Measurements from ENCODE around the gene IFITM1. TPM values are rescaled to one million over a fixed set of nuclear protein-coding genes. Genes with fewer than 3 reads are reported as not detected.
A peak's percentile ranks its signal among the peaks of the same experiment; 100 is the strongest.

IFITM1 gene
- total and polyA plus RNA-seq, 2 of the 13 experiments (the other 11 are each of a cell fraction or from before 2014, with no cell fraction given), result 0.38 to 11.1 TPM

DNA sequence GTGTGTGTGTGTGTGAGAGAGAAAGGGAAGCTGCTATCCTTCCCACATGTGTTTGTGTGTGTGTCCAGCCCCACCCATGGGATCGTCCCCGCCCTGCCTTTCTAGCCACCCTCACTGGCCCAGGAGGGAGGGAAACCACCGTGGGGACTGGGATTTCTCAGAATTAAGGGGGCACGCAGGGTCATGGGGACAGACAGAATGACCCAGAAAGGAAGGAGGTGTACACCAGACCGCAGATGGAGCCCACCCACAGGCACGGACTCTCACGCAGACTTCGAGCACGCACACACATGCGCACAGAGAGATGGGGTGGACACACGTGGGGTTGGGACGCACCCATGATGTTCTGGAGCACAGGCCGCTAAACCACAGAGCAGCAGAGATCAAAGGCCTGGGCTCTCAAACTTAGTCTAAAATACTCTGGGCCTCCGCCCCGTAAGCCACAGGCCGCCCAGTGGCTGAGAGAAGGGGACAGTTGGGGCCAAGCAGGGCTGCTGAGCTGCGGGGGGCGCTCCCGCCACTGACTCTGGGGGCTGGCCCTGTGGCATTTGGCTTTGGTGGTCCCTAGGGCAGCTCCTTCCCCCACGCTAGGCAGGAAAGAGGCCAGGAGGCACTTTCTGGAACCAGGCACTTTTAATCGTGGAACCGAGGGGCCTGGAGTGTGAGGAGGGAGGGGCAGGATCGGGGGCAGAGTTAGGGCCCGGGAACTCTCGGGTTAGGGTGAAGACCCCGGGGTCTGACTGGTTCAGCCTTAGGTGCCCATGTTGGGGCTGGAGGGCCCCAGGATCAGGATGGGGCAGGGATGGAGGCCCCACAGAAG, 16.0 kb upstream of the IFITM1 start (continued):
- TF ChIP-seq, protein P1, sequence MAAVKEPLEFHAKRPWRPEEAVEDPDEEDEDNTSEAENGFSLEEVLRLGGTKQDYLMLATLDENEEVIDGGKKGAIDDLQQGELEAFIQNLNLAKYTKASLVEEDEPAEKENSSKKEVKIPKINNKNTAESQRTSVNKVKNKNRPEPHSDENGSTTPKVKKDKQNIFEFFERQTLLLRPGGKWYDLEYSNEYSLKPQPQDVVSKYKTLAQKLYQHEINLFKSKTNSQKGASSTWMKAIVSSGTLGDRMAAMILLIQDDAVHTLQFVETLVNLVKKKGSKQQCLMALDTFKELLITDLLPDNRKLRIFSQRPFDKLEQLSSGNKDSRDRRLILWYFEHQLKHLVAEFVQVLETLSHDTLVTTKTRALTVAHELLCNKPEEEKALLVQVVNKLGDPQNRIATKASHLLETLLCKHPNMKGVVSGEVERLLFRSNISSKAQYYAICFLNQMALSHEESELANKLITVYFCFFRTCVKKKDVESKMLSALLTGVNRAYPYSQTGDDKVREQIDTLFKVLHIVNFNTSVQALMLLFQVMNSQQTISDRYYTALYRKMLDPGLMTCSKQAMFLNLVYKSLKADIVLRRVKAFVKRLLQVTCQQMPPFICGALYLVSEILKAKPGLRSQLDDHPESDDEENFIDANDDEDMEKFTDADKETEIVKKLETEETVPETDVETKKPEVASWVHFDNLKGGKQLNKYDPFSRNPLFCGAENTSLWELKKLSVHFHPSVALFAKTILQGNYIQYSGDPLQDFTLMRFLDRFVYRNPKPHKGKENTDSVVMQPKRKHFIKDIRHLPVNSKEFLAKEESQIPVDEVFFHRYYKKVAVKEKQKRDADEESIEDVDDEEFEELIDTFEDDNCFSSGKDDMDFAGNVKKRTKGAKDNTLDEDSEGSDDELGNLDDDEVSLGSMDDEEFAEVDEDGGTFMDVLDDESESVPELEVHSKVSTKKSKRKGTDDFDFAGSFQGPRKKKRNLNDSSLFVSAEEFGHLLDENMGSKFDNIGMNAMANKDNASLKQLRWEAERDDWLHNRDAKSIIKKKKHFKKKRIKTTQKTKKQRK (IDR thresholded peaks at IDR 0.05; ENCODE audit: low read length), result no peak
- no peak for TF ChIP-seq NKX3-1 (CRISPR knock-in tag; IDR thresholded peaks at IDR 0.05)
- TF ChIP-seq, protein P2, sequence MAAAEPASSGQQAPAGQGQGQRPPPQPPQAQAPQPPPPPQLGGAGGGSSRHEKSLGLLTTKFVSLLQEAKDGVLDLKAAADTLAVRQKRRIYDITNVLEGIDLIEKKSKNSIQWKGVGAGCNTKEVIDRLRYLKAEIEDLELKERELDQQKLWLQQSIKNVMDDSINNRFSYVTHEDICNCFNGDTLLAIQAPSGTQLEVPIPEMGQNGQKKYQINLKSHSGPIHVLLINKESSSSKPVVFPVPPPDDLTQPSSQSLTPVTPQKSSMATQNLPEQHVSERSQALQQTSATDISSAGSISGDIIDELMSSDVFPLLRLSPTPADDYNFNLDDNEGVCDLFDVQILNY (CRISPR knock-in tag; conservative IDR thresholded peaks at IDR 0.05), result no peak
- TF ChIP-seq E2F2 (CRISPR knock-in tag; IDR thresholded peaks at IDR 0.05; ENCODE audit: borderline replicate concordance), result no peak
- no peak for TF ChIP-seq MIXL1 (CRISPR knock-in tag; IDR thresholded peaks at IDR 0.05)
- no peak for TF ChIP-seq PAX8 (CRISPR knock-in tag; IDR thresholded peaks at IDR 0.05; ENCODE audit: borderline replicate concordance)
- TF ChIP-seq SALL2 (CRISPR knock-in tag; IDR thresholded peaks at IDR 0.05), result no peak
- TF ChIP-seq PHF5A (CRISPR knock-in tag; IDR thresholded peaks at IDR 0.05; ENCODE audit: low read depth, unreplicated experiment), result no peak
- no peak for TF ChIP-seq FOXJ3 (CRISPR knock-in tag; IDR thresholded peaks at IDR 0.05; ENCODE audit: borderline replicate concordance)
- no peak for TF ChIP-seq ZNF430 (CRISPR knock-in tag; IDR thresholded peaks at IDR 0.05)
- TF ChIP-seq SRSF4 (IDR thresholded peaks at IDR 0.05; ENCODE audit: low read depth, low read length, poor library complexity, severe bottlenecking), result no peak
- TF ChIP-seq SPEN (CRISPR knock-in tag; IDR thresholded peaks at IDR 0.05; ENCODE audit: low read depth), result no peak
- TF ChIP-seq ZBTB7A (CRISPR knock-in tag; IDR thresholded peaks at IDR 0.05), result no peak
- no peak for TF ChIP-seq ZSCAN31 (CRISPR knock-in tag; IDR thresholded peaks at IDR 0.05; ENCODE audit: low read depth)
- no peak for TF ChIP-seq NR2F2 (IDR thresholded peaks at IDR 0.05; ENCODE audit: borderline replicate concordance, low read depth)
- TF ChIP-seq NPAS2 (CRISPR knock-in tag; IDR thresholded peaks at IDR 0.05; ENCODE audit: borderline replicate concordance), result no peak
- peak; percentile 40 for TF ChIP-seq KDM2A (CRISPR knock-in tag; IDR thresholded peaks at IDR 0.05; ENCODE audit: borderline replicate concordance, low read depth)
- no peak for TF ChIP-seq ZNF639 (CRISPR knock-in tag; conservative IDR thresholded peaks at IDR 0.05)
